IMR-90 (cell line): ENCODE results near the gene SLC51A.

Source experiments
- CHD1 ChIP-seq: IDR thresholded peaks from 2 replicates; pipeline ENCODE4 v1.6.1; 2012; ENCODE audit warnings: low read depth, low read length, improper control_type of control experiment
- CTCF ChIP-seq: conservative IDR thresholded peaks from 2 replicates; pipeline ENCODE4 v1.5.1; 2012; ENCODE audit warnings: mild to moderate bottlenecking, low read depth, low read length, improper control_type of control experiment
- ELK1 ChIP-seq: fragments of 150-350 bp; IDR thresholded peaks from 2 replicates; pipeline ENCODE4 v1.6.1; 2016; ENCODE audit warnings: low read depth, mild to moderate bottlenecking, low read length, moderate library complexity, borderline replicate concordance
- MAZ ChIP-seq: IDR thresholded peaks from 2 replicates; pipeline ENCODE4 v1.6.1; 2012; ENCODE audit warnings: low read depth, mild to moderate bottlenecking, low read length, improper control_type of control experiment, moderate library complexity, borderline replicate concordance
- POLR2A ChIP-seq: IDR thresholded peaks from 2 replicates; pipeline ENCODE4 v1.6.1; 2012; ENCODE audit warnings: mild to moderate bottlenecking, low read depth, low read length
- RAD21 ChIP-seq: IDR thresholded peaks from 2 replicates; pipeline ENCODE4 v1.6.1; 2012; ENCODE audit warnings: low read length, improper control_type of control experiment

- TF ChIP-seq CTCF: no peak
- TF ChIP-seq POLR2A: no peak
- no peak for TF ChIP-seq ELK1
- no peak for TF ChIP-seq CHD1
- TF ChIP-seq MAZ: no peak
- TF ChIP-seq RAD21: no peak
These were observed 37.3 kb upstream of the SLC51A start for GRCh38 chr3:196178993-196179379.
